ENCODE results near the gene SLC35E3.
A peak's percentile ranks its signal among the peaks of the same experiment; 100 is the strongest.

Gene SLC35E3

DNA sequence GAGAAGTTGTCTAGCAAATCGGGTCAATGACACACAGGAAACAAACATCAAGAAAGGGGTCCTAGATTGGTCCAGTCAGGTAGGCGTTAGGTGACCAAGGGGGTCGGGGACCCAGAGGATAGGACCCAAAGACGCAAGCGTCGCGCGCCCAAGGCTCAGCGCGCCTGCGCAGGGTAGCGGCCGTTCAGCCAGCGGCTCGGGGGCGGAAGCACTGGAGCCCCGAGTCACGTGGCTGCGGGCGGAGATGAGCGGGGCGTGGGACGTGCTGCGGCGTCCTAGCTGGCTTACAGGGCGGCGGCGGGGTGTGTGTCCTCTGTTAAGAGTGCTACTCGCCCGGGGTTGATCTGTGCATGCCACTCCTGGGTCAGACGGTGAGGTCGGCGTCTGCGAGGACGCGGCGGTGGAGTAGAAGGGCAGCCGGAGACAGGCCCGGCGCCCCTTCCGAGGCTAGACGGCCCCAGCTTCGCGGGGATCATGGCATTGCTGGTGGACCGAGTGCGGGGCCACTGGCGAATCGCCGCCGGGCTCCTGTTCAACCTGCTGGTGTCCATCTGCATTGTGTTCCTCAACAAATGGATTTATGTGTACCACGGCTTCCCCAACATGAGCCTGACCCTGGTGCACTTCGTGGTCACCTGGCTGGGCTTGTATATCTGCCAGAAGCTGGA is at the start of gene SLC35E3:
Gene SLC35E3, plus strand, starts transcription at position 273 of the 668 bp plus-strand sequence. Its CDS starts 202 bp downstream, at position 475.
- peak; percentile 76 to 90 for DNase-seq (ENCODE audit: low read depth in 2 of 2)

GRCh38 chr12:68699486-68699885 is 46.5 kb upstream of the SLC35E3 start:
- DNase-seq (ENCODE audit: low read depth in 2 of 2), result no peak

GRCh38 chr12:68727776-68728175 is 18.2 kb upstream of the SLC35E3 start:
- no peak for DNase-seq (ENCODE audit: low read depth in 2 of 2)

DNA sequence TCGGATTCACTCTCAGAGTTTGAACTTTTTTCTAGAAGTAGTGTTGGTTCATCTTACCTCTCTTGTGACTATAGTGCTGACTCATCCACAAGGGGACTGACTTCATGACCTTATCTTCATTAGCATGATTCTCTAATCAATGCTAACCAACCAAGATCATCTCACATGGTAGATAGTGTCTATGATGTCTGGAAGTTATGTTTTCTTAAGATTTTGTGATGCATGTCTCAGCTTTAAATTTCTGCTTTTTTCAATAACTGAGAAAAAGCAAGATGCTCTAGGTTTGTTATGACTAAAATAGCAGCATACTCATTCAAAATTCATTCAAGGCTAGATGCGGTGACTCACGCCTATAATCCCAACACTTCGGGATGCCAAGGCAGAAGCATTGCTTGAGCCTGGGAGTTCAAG is 12.3 kb upstream of the SLC35E3 start:
- DNase-seq (ENCODE audit: low read depth in 2 of 2), result no peak

DNA sequence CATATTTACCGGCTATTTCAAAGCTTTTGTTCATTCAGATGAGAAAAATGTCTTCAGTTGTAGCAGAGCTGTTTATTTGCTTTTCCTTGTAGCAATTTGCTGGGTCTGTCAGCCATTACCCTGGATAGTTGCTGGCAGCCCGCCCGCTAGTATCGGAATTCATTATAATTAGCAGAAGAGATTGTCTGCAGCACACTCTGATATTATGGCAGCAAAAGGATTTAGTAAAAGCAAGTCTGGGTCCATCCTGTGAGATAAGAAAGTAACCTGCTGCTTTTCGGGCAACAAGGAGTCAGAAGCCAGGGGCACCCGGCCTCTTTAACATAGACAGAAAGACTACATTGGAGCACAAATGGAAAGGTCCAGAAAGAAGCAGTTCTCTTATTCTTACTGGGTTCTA is 6.1 kb upstream of the SLC35E3 start:
- DNase-seq (ENCODE audit: low read depth in 2 of 2), result no peak

- DNase-seq (ENCODE audit: low read depth in 2 of 2), result no peak
Observed at GRCh38 chr12:68743356-68743755, 2.6 kb upstream of the SLC35E3 start.

GRCh38 chr12:68745376-68745903 is 536 bp upstream of the SLC35E3 start:
- no peak for DNase-seq (ENCODE audit: low read depth in 2 of 2)

GRCh38 chr12:68746572-68747180 is 700 bp downstream of the SLC35E3 start:
- peak in 1 of 2 donors; percentile 2 for DNase-seq (ENCODE audit: low read depth in 2 of 2)

- DNase-seq (ENCODE audit: low read depth in 2 of 2), result no peak
Observed at GRCh38 chr12:68749443-68749842, 3.5 kb downstream of the SLC35E3 start.

GRCh38 chr12:68749861-68750260 is 3.9 kb downstream of the SLC35E3 start:
- DNase-seq (ENCODE audit: low read depth in 2 of 2), result no peak

DNA sequence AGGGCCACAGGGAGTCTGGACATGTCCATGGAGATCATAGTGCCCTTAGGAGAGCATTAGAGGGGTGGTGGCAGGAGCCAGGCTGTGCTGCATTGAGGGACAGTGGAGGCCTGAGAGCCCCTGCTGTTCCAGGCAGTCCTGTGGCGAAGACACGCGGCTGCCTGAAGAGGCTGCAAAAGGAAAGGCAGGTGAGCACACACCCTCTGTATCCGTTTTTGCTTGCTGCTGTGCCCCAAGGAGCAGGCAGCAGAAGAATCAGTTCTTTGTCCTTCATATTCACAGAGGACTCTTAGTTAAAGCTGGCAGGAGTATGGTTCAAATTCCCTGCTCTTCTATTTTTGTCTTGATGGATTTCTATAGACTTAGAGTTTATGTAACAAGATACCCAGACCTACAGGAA is 4.5 kb downstream of the SLC35E3 start:
- DNase-seq (ENCODE audit: low read depth in 2 of 2), result no peak

DNA sequence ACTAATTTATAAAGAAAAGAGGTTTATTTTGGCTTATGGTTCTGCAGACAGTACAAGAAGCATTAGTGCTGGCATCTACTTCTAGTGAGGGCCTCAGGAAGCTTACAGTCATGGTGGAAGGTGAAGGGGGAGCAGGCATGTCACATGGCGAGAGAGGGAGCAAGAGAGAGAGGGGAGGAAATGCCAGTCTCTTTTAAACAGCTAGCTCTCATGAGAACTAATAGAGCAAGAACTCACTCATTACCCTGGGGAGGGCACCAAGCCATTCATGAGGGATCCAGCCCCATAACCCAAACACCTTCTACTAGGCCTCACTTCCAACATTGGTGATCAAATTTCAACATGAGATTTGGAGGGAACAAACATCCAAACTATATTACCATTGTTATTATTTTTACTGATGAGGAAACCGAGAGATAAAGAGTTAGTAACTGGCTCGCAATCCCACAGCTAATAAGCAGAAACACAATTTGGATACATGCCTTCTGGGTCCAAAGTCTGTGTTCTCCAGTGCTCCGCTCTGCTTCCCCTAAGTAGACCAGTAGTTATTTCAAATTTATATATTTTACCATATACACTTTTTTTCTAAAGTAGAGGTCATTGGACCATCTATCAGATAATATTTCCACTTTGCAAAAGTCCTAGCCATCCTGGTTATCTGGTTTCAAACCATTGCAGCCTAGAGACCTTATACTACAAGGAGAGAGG is 9.7 kb downstream of the SLC35E3 start:
- DNase-seq (ENCODE audit: low read depth in 2 of 2), result no peak

DNA sequence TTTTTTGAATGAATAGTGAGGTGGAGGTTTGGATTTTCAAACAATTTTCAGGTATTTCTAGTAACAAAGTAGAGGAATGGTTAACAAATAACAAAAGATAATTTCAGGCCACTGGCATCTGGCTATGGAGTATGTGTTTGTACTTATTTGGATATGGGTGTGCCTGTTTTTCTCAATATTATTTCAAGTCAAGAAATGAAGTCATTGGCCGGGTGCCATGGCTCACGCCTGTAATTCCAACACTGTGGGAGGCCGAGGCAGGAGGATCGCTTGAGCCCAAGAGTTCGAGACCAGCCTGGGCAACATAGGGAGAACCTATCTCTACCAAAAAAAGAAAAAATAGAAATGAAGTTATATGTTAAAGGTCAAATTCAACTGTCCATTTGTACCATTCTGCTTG is 13.9 kb downstream of the SLC35E3 start:
- no peak for DNase-seq (ENCODE audit: low read depth in 2 of 2)

DNA sequence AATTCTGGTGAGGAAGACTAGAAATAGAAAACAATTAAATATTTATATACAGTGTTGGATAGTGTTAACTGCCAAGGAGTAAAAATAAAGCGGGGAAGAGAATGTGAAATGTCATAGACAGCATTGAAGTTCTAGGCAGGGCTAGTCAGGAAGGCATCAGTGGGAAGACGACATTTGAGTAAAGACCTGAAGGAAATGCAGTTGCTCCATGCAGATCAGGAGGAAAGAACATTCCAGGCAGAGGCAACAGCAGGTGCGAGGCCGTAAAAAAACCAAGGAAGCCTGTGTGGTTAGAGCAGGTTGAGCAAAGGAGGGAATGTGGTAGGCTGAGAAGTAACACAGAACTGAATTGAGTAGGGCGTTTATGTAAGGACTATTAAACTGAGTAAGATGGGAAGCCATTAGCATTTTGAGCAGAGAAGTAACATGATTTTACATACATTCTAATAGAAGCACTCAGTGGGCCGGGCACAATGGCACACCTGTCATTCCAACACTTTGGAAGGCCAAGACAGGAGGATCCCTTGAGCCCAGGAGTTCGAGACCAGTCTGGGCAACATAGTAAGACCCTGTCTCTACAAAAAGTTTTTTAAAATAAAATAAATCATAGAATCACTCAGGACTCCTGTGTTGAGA is 14.9 kb downstream of the SLC35E3 start:
- no peak for DNase-seq (ENCODE audit: low read depth in 2 of 2)

DNA sequence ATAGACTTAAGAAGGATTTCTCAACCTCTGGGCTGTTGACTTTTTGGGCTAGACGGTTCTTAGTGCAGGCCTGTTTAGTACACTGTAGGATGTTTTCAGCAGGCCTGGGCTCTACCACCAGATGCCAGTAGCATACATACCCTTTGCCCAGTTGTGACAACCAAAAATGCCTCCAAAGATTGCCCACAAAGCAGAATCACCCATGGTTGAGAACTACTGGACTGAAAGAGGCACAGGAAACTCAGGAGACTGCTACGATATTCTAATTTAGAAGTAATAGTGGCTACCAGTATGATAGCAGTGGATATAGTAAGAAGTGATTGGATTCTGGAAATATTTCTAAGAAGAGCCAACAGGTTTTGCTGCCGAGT is 15.5 kb downstream of the SLC35E3 start:
- no peak for DNase-seq (ENCODE audit: low read depth in 2 of 2)

- DNase-seq (ENCODE audit: low read depth in 2 of 2), result no peak
Observed at GRCh38 chr12:68761901-68762630, 16.1 kb downstream of the SLC35E3 start.

DNA sequence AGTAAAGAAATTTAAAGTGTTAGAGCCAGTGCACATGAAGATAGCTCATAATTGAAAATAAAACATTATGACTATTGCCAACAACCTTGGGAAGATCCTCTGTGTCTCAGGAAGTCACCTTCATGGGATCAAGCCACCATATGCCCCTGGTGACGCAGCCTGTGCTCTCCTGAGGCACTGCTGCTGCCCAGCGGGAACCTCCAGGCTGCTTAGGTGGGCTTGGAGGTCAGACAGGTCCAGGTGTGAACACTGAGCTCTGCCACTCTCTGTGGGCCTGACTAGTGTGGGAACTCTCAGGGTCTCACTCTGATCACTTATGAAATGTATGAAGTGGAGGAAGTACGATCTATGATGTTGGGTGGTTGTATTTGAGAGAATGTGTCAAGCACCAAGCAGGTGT is 16.7 kb downstream of the SLC35E3 start:
- DNase-seq (ENCODE audit: low read depth in 2 of 2), result no peak

DNA sequence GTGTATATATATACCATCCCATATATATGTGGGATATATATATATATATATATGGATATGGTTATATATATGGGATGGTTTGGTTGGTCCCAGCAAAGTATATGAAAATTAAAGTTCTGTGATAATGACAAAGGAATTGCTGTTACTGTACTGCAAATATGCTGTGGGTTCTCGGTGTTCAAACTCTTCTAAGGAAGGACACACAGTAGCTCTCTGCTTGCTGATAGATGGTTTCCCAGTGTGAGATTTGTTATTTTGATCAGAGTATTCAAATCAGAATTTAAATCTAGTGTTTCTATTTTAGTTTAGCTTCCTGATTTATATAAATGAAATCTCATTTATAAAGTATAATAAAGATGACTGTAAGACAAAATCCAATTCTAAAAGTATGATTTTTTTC is 19.7 kb downstream of the SLC35E3 start:
- no peak for DNase-seq (ENCODE audit: low read depth in 2 of 2)

GRCh38 chr12:68766646-68767045 is 20.7 kb downstream of the SLC35E3 start:
- DNase-seq (ENCODE audit: low read depth in 2 of 2), result no peak

- no peak for DNase-seq (ENCODE audit: low read depth in 2 of 2)
Observed at GRCh38 chr12:68767191-68767590, 21.2 kb downstream of the SLC35E3 start.

DNA sequence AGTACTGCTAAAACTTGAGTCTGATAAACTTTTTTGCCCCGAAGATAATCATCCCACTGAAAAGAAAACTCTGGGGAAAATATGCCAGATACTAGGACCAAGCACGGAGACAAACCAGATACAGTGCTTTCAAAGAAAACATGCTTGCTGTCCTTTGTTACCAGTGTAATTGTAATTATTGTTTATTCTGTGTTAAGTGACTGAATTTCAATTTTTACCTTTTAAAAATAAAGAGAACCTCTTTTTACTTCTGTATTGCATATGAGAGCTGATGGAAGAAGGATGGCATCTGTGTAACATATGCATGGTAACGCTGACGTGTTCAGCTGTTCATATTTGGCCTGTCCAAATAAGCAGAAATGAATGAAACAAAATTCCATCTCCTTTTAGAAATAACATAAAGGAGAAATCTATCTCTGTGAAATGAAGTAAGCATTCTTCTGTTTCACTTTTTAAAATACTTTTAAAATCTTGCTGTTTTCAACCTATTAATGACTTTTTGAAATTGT is 22.5 kb downstream of the SLC35E3 start:
- DNase-seq (ENCODE audit: low read depth in 2 of 2), result no peak
